Measurements from ENCODE around the gene ZBP1. TPM values are rescaled to one million over a fixed set of nuclear protein-coding genes. Genes with fewer than 3 reads are reported as not detected.

Gene ZBP1
- total RNA-seq, 1 experiment from 2014 or later = not detected

GRCh38 chr20:57650266-57650665, 30.0 kb upstream of the ZBP1 start:
- Histone ChIP-seq H3K27ac (ENCODE audit: low read depth, low read length) (no peak overlapping the region), H3K4me1 (ENCODE audit: control insufficient read depth in 1 of 2, insufficient read depth in 2 of 2, low read length in 2 of 2) (no peaks in the 10 kb centered on the region), H3K79me2 (ENCODE audit: insufficient read depth, low read length) (no peaks in the 10 kb centered on the region), H3K9me2 (ENCODE audit: insufficient read depth) (no peaks in the 10 kb centered on the region), H3K9me3 (ENCODE audit: control insufficient read depth in 1 of 2, insufficient read depth in 1 of 2, low read depth in 1 of 2, low read length in 2 of 2) (no peaks in the 10 kb centered on the region), H3K27me3 (ENCODE audit: insufficient read depth, low read length) (peaks cover 41% of the 10 kb centered on the region), H3K36me3 (ENCODE audit: control insufficient read depth in 1 of 2, insufficient read depth in 2 of 2, low read length in 2 of 2) (no peaks in the 10 kb centered on the region), H3K4me3 (replicated peaks in 1 of 2; ENCODE audit: low read depth in 1 of 2, low read length in 2 of 2) (no peak overlapping the region), H3K4me2 (ENCODE audit: low read length) (no peak overlapping the region), H4K20me1 (ENCODE audit: insufficient read depth) (no peaks in the 10 kb centered on the region), H2AFZ (ENCODE audit: low read depth, low read length, poor library complexity, severe bottlenecking) (no peak overlapping the region), H3K9ac (ENCODE audit: low read length) (no peak overlapping the region)
- BruUV-seq (replicated peaks) = no TSS peak
- ChIA-PET CTCF (no interaction called here), POLR2A (no interaction called here), RAD21 (ENCODE audit: low non-redundant PET in 1 of 2, low total read pairs in 2 of 2, uncharacterized antibody in 2 of 2, unreplicated experiment in 2 of 2) (no interaction called here)
- no peak for DNase-seq (ENCODE audit: low read depth, low spot score)
- no peak for ATAC-seq
- TF ChIP-seq, protein P1, sequence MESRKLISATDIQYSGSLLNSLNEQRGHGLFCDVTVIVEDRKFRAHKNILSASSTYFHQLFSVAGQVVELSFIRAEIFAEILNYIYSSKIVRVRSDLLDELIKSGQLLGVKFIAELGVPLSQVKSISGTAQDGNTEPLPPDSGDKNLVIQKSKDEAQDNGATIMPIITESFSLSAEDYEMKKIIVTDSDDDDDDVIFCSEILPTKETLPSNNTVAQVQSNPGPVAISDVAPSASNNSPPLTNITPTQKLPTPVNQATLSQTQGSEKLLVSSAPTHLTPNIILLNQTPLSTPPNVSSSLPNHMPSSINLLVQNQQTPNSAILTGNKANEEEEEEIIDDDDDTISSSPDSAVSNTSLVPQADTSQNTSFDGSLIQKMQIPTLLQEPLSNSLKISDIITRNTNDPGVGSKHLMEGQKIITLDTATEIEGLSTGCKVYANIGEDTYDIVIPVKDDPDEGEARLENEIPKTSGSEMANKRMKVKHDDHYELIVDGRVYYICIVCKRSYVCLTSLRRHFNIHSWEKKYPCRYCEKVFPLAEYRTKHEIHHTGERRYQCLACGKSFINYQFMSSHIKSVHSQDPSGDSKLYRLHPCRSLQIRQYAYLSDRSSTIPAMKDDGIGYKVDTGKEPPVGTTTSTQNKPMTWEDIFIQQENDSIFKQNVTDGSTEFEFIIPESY (IDR thresholded peaks at IDR 0.05; ENCODE audit: extremely low read depth, insufficient replicate concordance, low read length) = no peak
- TF ChIP-seq CTCF (IDR thresholded peaks at IDR 0.05 in 2 of 3, conservative IDR thresholded peaks at IDR 0.05 in 1 of 3; ENCODE audit: borderline replicate concordance in 1 of 3, insufficient read depth in 1 of 3, low read depth in 2 of 3, low read length in 2 of 3) (no peak), ATF3 (IDR thresholded peaks at IDR 0.05) (no peak), YY1 (IDR thresholded peaks at IDR 0.05; ENCODE audit: extremely low read depth, insufficient replicate concordance, low read depth, low read length) (no peak), TCF7L2 (IDR thresholded peaks at IDR 0.05; ENCODE audit: borderline replicate concordance, extremely low read depth, insufficient read depth, insufficient read length) (no peak), SIN3A (IDR thresholded peaks at IDR 0.05; ENCODE audit: low read depth) (no peak), EZH2 (IDR thresholded peaks at IDR 0.05) (no peak), ELF1 (IDR thresholded peaks at IDR 0.05; ENCODE audit: borderline replicate concordance, low read depth) (no peak), JUND (IDR thresholded peaks at IDR 0.05) (no peak), POLR2AphosphoS5 (IDR thresholded peaks at IDR 0.05; ENCODE audit: low read depth, low read length) (no peak), CEBPB (IDR thresholded peaks at IDR 0.05; ENCODE audit: low read depth) (no peak), CBX3 (IDR thresholded peaks at IDR 0.05; ENCODE audit: low read depth) (no peak), RAD21 (IDR thresholded peaks at IDR 0.05; ENCODE audit: low read depth) (no peak), ZFX (IDR thresholded peaks at IDR 0.05) (no peak), ZNF274 (IDR thresholded peaks at IDR 0.05; ENCODE audit: low read depth, low read length) (no peak)
- TF ChIP-seq, protein P2, sequence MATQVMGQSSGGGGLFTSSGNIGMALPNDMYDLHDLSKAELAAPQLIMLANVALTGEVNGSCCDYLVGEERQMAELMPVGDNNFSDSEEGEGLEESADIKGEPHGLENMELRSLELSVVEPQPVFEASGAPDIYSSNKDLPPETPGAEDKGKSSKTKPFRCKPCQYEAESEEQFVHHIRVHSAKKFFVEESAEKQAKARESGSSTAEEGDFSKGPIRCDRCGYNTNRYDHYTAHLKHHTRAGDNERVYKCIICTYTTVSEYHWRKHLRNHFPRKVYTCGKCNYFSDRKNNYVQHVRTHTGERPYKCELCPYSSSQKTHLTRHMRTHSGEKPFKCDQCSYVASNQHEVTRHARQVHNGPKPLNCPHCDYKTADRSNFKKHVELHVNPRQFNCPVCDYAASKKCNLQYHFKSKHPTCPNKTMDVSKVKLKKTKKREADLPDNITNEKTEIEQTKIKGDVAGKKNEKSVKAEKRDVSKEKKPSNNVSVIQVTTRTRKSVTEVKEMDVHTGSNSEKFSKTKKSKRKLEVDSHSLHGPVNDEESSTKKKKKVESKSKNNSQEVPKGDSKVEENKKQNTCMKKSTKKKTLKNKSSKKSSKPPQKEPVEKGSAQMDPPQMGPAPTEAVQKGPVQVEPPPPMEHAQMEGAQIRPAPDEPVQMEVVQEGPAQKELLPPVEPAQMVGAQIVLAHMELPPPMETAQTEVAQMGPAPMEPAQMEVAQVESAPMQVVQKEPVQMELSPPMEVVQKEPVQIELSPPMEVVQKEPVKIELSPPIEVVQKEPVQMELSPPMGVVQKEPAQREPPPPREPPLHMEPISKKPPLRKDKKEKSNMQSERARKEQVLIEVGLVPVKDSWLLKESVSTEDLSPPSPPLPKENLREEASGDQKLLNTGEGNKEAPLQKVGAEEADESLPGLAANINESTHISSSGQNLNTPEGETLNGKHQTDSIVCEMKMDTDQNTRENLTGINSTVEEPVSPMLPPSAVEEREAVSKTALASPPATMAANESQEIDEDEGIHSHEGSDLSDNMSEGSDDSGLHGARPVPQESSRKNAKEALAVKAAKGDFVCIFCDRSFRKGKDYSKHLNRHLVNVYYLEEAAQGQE (IDR thresholded peaks at IDR 0.05; ENCODE audit: low read depth) = no peak
- intact Hi-C loops (cut with micrococcal nuclease) = loop anchor here (5.0 kb wide), 1 partner anchor 377 kb away; no protein-coding TSS in a partner anchor

All from HCT116 (cell line).